Coronary artery (tissue), 2 donors: ENCODE results near the gene TAGAP.
"Not testable (repeated sequence)": the region's sequence is repeated elsewhere in the genome, so short reads cannot be mapped to it uniquely, and the experiment has no call there.

Experiments used
- DNase-seq: peaks from one replicate; pipeline ENCODE4 v3.0.0-alpha.2; 2017; ENCODE audit warnings: low spot score
- H3K27ac ChIP-seq, 2 donors: fragments of 200-600 bp; sonication (generic); one replicate each; pipeline ENCODE4 v1.5.1; 2016 to 2019
- H3K4me3 ChIP-seq: fragments of 200-600 bp; sonication (generic); 2 replicates; pipeline ENCODE4 v1.5.1; 2016; ENCODE audit warnings: mild to moderate bottlenecking, moderate library complexity
- TF ChIP-seq, protein P1 (sequence below): fragments of 200-600 bp; sonication (generic); IDR thresholded peaks from one replicate; pipeline ENCODE4 v1.5.1; 2019; ENCODE audit warnings: antibody characterized with exemption

TAGAP gene

GRCh38 chr6:159043251-159043650 is 1.5 kb downstream of the TAGAP start:
- TF ChIP-seq, protein P1, sequence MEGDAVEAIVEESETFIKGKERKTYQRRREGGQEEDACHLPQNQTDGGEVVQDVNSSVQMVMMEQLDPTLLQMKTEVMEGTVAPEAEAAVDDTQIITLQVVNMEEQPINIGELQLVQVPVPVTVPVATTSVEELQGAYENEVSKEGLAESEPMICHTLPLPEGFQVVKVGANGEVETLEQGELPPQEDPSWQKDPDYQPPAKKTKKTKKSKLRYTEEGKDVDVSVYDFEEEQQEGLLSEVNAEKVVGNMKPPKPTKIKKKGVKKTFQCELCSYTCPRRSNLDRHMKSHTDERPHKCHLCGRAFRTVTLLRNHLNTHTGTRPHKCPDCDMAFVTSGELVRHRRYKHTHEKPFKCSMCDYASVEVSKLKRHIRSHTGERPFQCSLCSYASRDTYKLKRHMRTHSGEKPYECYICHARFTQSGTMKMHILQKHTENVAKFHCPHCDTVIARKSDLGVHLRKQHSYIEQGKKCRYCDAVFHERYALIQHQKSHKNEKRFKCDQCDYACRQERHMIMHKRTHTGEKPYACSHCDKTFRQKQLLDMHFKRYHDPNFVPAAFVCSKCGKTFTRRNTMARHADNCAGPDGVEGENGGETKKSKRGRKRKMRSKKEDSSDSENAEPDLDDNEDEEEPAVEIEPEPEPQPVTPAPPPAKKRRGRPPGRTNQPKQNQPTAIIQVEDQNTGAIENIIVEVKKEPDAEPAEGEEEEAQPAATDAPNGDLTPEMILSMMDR = no peak
- DNase-seq = no peak
- H3K27ac ChIP-seq = peak overlapping the region in 1 of 2 donors; percentile 58
- H3K4me3 ChIP-seq = peak overlapping the region; percentile 44

- Histone ChIP-seq H3K27ac (peak overlapping the region in 1 of 2 donors; percentile 58), H3K4me3 (peak overlapping the region; percentile 44)
- TF ChIP-seq, protein P1 = no peak
- DNase-seq = no peak
These were observed 2.0 kb downstream of the TAGAP start for GRCh38 chr6:159042826-159043181.

GRCh38 chr6:159042003-159042825 is 2.6 kb downstream of the TAGAP start:
- no peak for DNase-seq
- TF ChIP-seq, protein P1 = peak; percentile 80
- Histone ChIP-seq H3K27ac (peak overlapping the region in 1 of 2 donors; percentile 58), H3K4me3 (peak overlapping the region; percentile 44)

- Histone ChIP-seq H3K4me3 (no peak overlapping the region), H3K27ac (peak overlapping the region in 1 of 2 donors; percentile 58)
- no peak for DNase-seq
These were observed 3.6 kb downstream of the TAGAP start for GRCh38 chr6:159041181-159041580.

DNA sequence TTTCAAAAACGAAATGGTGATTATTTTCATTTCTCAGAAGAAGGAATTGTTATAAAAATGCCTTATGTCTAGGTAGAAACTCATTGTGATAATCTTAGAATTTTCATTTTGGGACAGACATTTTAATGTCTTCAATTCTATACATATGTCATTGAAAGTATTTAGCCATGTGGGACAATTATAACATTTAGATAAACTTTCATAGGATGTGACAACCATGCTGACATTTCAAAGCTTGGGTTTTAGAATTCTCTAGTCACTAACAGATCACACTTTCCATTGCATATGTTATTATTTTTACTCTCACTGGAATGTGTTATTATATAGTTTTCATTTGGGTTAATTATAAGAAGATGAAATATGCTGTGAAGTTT is 4.9 kb downstream of the TAGAP start:
- TF ChIP-seq, protein P1 = no peak
- DNase-seq = no peak
- Histone ChIP-seq H3K27ac (peak overlapping the region in 1 of 2 donors; percentile 22), H3K4me3 (no peak overlapping the region)

More at GRCh38 chr6:159041181-159041580, 3.6 kb downstream of the TAGAP start:
- TF ChIP-seq, protein P1 = no peak

DNA sequence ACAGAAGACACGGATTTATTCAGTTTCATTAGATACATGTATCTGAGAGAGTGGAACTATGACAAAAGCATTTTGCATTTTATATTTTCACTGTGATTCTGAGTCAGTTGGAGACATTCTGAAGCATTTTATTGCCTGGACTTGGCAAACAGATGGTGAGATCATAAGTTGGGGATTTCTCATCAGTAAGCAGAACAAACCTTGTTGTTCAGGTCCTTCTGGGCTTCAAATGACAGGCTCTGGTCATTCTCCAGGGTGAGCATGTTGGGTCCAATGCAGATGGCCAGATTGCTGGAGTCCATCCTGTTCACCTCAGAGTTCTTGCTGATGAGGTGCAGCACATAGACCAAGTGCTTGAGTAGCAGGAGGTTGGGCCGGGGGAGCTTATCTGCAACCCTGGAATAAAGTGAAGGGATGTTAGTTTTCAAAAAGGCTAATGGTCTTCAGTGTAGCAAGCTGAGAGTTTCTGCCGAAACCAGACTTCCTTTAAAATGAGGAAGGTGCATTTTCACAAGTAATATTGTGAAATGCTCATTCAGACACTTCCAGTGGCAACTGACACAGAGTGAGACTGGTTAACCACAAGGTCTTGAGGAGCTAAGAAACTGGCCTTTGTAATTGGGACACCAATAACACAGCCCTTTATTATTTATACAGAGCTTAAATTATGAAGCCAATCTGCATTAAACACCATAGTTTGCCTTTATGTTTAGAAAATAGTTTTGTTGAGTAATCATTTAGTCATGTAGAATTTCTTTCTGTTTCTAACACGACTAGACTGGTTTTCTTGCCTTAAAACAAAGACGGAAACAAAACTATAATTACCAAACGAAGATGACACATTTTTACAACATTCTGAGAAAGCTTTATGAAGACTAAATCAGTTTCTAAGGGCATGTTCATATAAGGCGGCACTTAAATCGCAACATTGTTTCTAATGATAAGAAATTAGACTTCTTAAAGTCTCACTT is 5.6 kb downstream of the TAGAP start:
- Histone ChIP-seq H3K4me3 (no peak overlapping the region), H3K27ac (peak overlapping the region in 1 of 2 donors; percentile 52)
- TF ChIP-seq, protein P1 = no peak
- no peak for DNase-seq

DNA sequence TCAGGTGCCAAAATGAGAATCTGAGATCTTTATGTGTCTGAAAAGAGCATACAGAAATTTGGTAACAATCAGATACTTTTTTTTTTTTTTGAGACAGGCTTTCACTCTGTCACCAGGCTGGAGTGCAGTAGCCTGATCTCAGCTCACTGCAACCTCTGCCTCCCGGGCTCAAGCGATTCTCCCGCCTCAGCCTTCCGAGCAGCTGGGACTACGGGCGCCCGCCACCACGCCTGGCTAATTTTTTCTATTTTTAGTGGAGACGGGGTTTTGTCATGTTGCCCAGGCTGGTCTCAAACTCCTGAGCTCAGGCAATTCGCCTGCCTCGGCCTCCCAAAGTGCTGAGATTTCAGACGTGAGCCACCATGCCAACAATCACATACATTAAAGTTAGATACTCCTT is 6.5 kb downstream of the TAGAP start:
- not testable (repeated sequence) for H3K4me3 ChIP-seq, H3K27ac ChIP-seq

More for the DNA sequence above, 6.5 kb downstream of the TAGAP start:
- not testable (repeated sequence) for DNase-seq
